Ovary (tissue), 9 donors: ENCODE measurements around the gene ANKLE2. TPM values are rescaled to one million over a fixed set of nuclear protein-coding genes. Genes with fewer than 3 reads are reported as not detected.

Experiments used
- DNase-seq, 5 donors: peaks; one replicate each; pipeline ENCODE4 v3.0.0-alpha.2; 2019 to 2020
- H3K27ac ChIP-seq, 2 donors: fragments of 200-600 bp; one replicate each; pipeline versions ENCODE4 v1.5.1 to v1.8.0; 2019 to 2022
- H3K27me3 ChIP-seq: fragments of 200-600 bp; one replicate; pipeline ENCODE4 v1.8.0; 2022
- H3K36me3 ChIP-seq: fragments of 200-600 bp; sonication (generic); one replicate; pipeline ENCODE4 v1.5.1; 2019
- H3K4me1 ChIP-seq: one replicate; pipeline ENCODE4 v1.8.1; 2013; ENCODE audit warnings: mild to moderate bottlenecking, moderate library complexity; ENCODE audit not compliant: insufficient read depth
- H3K4me3 ChIP-seq: fragments of 200-600 bp; sonication (generic); one replicate; pipeline ENCODE4 v1.5.1; 2017
- H3K9me3 ChIP-seq, 2 donors: fragments of 200-600 bp in 1 of 2; sonication (generic) in 1 of 2; one replicate each; pipeline versions ENCODE4 v1.5.1 to v1.8.1; 2013 to 2019; ENCODE audit warnings: mild to moderate bottlenecking in 1 of 2, moderate library complexity in 1 of 2
- CTCF ChIP-seq, 3 donors: fragments of 450-650 bp in 2 of 3; fragments of 200-600 bp in 1 of 3; IDR thresholded peaks; one replicate each; pipeline versions ENCODE4 v1.5.1 to v1.8.0; 2016 to 2022; ENCODE audit warnings: antibody characterized with exemption in 3 of 3, mild to moderate bottlenecking in 1 of 3
- EP300 ChIP-seq: sonication (generic); formaldehyde crosslinking; IDR thresholded peaks from one replicate; pipeline ENCODE4 v1.6.1; 2017; ENCODE audit warnings: antibody characterized with exemption
- POLR2A ChIP-seq: fragments of 450-650 bp; IDR thresholded peaks from one replicate; pipeline ENCODE4 v1.6.1; 2017; ENCODE audit warnings: antibody characterized with exemption, mild to moderate bottlenecking, moderate library complexity
- WGBS, 3 donors: extraction: QIAGEN DNeasy Blood & Tissue Kit in 1 of 3; methylation state at CpG; one replicate each; pipeline versions ENCODE4 v1.1.5 to v1.1.7; 2013 to 2017; 5-methylcytosine and 5-hydroxymethylcytosine counted together
- intact Hi-C, 4 donors: fragments of 100-400 bp; cut with DNase I; formaldehyde crosslinking; loops; one replicate each; pipeline versions ENCODE4 v1.11.0 to v1.15.1; 2022 to 2023
- polyA plus RNA-seq, 2 donors: library from polyadenylated mRNA; stranded (reverse); fragments of 200-250 nt in 1 of 2; fragments of 350-450 nt in 1 of 2; fragmentation: Illumina TruSeq in 1 of 2; extraction: RNeasy Lipid Tissue Mini Kit (QIAGEN cat#74804) in 1 of 2; gene quantifications; one replicate each; pipeline ENCODE4 v1.2.3, GENCODE V29; 2013 to 2014
- total RNA-seq, 7 donors: library from RNA; depleted of rRNA in 2 of 7; stranded (reverse); fragments of >200 nt in 2 of 7; fragmentation: NEBNext Ultra II Directional in 3 of 7; extraction: Animal tissue kit (Norgen Biotek cat#: 25700) in 3 of 7; gene quantifications; one replicate each; pipeline versions ENCODE4 v1.1.0 to v1.2.4, GENCODE V29; 2016 to 2023
- donor health status: DM: no; HTN: no; CAD: no; lungs with moderate emphysema.
- donor health status: DM: no; HTN: no; CAD: no.
- donor health status: Bipolar disorder and iron deficiency.
- donor health status: DM: yes; HTN: yes; CAD: no.
- donor health status: DM: no; HTN: no; CAD: no.
- donor health status: DM: yes; HTN: yes; CAD: no.

The ANKLE2 gene
- total and polyA plus RNA-seq, 9 donors: 30.5 to 82.0 (median 43.2) TPM

- DNase-seq: no peak
- intact Hi-C loops: no loop called here
- no peak overlapping the region for H3K27ac ChIP-seq
- WGBS, 3 donors: 75 to 91% (median 89%) methylated on average over 30 of the region's 30 CpGs
- no peak overlapping the region for H3K4me3 ChIP-seq
- H3K4me1 ChIP-seq: no peaks in the 10 kb centered on the region
- no peaks in the 10 kb centered on the region for H3K27me3 ChIP-seq
- no peaks in the 10 kb centered on the region for H3K9me3 ChIP-seq
- TF ChIP-seq POLR2A: no peak
- no peaks in the 10 kb centered on the region for H3K36me3 ChIP-seq
These were observed 38.4 kb downstream of the ANKLE2 start for GRCh38 chr12:132723015-132723763.

DNA sequence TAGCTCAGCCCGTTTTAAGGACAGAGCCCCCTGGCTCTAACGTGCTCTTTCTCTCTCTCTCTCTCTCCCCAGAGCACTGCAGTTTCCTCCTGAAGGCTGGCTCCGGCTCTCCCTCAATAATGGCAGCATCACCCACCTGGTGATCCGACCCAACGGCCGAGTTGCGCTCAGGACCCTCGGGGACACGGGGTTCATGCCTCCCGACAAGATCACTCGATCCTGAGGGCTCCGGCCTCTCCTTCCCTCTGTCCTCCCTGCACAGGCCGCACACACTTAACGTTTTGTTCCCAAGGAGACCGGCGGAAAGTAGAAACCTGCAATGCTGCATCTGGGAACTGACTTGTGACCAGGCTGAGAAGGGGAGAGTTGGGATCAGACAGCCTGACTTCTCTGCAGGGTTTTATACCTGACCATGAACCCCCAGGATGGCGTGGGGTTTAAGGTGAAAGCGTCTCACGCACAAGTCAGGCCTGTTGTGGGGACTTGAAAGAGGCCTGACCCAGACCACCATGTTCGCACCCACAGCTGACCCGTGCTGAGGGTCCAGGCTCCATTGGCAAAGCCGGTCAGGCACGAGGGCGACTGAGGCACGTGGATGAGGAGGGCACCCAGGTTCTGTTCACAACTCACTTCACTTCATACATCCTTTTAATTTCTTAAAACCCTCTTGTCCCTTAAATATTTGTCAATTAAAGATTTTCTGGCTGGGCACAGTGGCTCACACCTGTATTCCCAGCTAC, 40.9 kb downstream of the ANKLE2 start:
- H3K36me3 ChIP-seq: no peaks in the 10 kb centered on the region
- 86 to 93% (median 90%) methylated on average over 25 of the region's 25 CpGs for WGBS, 3 donors

GRCh38 chr12:132719954-132720324, 41.7 kb downstream of the ANKLE2 start:
- DNase-seq: no peak
- Histone ChIP-seq H3K27me3 (no peaks in the 10 kb centered on the region), H3K9me3 (no peaks in the 10 kb centered on the region), H3K4me3 (no peak overlapping the region), H3K4me1 (no peaks in the 10 kb centered on the region), H3K36me3 (no peaks in the 10 kb centered on the region), H3K27ac (no peak overlapping the region)
- intact Hi-C loops: no loop called here
- TF ChIP-seq CTCF (IDR thresholded peaks at IDR 0.05): no peak
- TF ChIP-seq POLR2A: no peak
- no peak for TF ChIP-seq EP300
- 85 to 92% (median 86%) methylated on average over 12 of the region's 12 CpGs for WGBS, 3 donors

More for the DNA sequence above, 40.9 kb downstream of the ANKLE2 start:
- Histone ChIP-seq H3K27me3 (no peaks in the 10 kb centered on the region), H3K4me1 (no peaks in the 10 kb centered on the region), H3K27ac (no peak overlapping the region), H3K9me3 (no peaks in the 10 kb centered on the region), H3K4me3 (no peak overlapping the region)
- intact Hi-C loops: no loop called here
- no peak for DNase-seq
- no peak for TF ChIP-seq POLR2A
- no peak for TF ChIP-seq CTCF (IDR thresholded peaks at IDR 0.05)
- TF ChIP-seq EP300: no peak

DNA sequence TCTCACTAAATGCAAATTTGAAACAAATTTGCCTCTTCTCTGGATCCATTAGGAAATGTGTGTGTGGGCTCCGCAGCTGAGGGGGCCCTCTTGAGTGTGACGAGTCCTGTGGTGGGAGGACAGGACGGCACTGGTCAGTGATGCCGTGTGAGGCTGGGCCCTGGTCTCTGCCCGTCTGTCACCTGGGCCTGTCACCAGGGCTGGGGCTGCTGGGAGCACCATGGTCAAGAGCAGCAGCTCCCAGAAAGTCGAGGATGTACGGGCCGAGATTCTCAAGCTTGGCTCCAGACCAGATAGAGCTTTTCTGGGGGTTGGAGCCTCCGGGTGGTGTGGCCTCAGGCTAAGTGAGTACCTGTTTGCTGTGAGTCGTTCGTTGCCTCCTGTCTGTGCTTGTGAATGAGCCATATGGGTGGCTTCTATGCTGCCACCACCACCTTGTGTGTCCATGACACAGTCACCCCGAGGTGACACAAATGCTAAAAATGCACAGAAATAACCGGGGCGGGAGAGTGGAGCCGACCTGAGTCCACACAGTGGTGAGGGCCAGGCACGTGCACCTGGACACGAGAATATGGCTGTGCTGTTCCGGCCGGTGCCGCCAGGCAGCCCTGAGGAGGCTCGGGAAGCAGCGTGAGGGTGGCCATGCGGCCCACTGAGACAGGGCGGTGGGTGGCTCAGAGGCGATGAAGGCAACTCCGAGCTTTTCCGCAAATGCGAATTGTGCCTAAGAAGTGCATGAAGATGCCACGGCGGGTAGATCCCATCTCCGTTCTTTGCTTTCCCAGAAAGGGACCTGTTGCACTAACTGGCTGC, 42.3 kb downstream of the ANKLE2 start:
- no peaks in the 10 kb centered on the region for H3K36me3 ChIP-seq
- no peak overlapping the region for H3K4me3 ChIP-seq
- no peak for DNase-seq
- no peak overlapping the region for H3K27ac ChIP-seq
- TF ChIP-seq CTCF (IDR thresholded peaks at IDR 0.05) (no peak), EP300 (no peak), POLR2A (no peak)
- intact Hi-C loops: no loop called here
- H3K27me3 ChIP-seq: no peaks in the 10 kb centered on the region
- no peaks in the 10 kb centered on the region for H3K9me3 ChIP-seq
- no peaks in the 10 kb centered on the region for H3K4me1 ChIP-seq
- 88 to 90% (median 88%) methylated on average over 31 of the region's 31 CpGs for WGBS, 3 donors
